D341Med (cell line): Measurements from ENCODE around the gene PPARG.
"Not testable (repeated sequence)": the region's sequence is repeated elsewhere in the genome, so short reads cannot be mapped to it uniquely, and the experiment has no call there.

Experiments used
- DNase-seq: peaks from one replicate; pipeline ENCODE4 v3.0.0; 2012; ENCODE audit warnings: low spot score

The PPARG gene

GRCh38 chr3:12279591-12280326 lies 9.1 kb upstream of the PPARG start:
- no peak for DNase-seq

- no peak for DNase-seq
Observed at GRCh38 chr3:12280357-12280806, 8.5 kb upstream of the PPARG start.

GRCh38 chr3:12284591-12284990 lies 4.3 kb upstream of the PPARG start:
- no peak for DNase-seq

GRCh38 chr3:12285003-12285555 lies 3.8 kb upstream of the PPARG start:
- no peak for DNase-seq

- DNase-seq, result not testable (repeated sequence)
Observed at GRCh38 chr3:12285779-12286178, 3.1 kb upstream of the PPARG start.

- no peak for DNase-seq
Observed at GRCh38 chr3:12286504-12286903, 2.4 kb upstream of the PPARG start.

- peak; percentile 40 for DNase-seq
Observed at GRCh38 chr3:12286927-12287726, 1.7 kb upstream of the PPARG start.

- peak; percentile 60 for DNase-seq
Observed at GRCh38 chr3:12287727-12288181, 1.1 kb upstream of the PPARG start.

- no peak for DNase-seq
Observed at GRCh38 chr3:12289524-12289923, 654 bp downstream of the PPARG start.

- no peak for DNase-seq
Observed at GRCh38 chr3:12292770-12293169, 3.9 kb downstream of the PPARG start.

- no peak for DNase-seq
Observed at GRCh38 chr3:12294885-12295580, 6.2 kb downstream of the PPARG start.

- DNase-seq, result no peak
Observed at GRCh38 chr3:12296511-12296910, 7.6 kb downstream of the PPARG start.

GRCh38 chr3:12299026-12299425 lies 10.2 kb downstream of the PPARG start:
- DNase-seq, result no peak

- DNase-seq, result no peak
Observed at GRCh38 chr3:12300137-12300536, 11.3 kb downstream of the PPARG start.

- no peak for DNase-seq
Observed at GRCh38 chr3:12301031-12301430, 12.2 kb downstream of the PPARG start.

- DNase-seq, result no peak
Observed at GRCh38 chr3:12301513-12301912, 12.6 kb downstream of the PPARG start.

- DNase-seq, result no peak
Observed at GRCh38 chr3:12302564-12302963, 13.7 kb downstream of the PPARG start.

- DNase-seq, result no peak
Observed at GRCh38 chr3:12303534-12303933, 14.7 kb downstream of the PPARG start.

GRCh38 chr3:12303993-12304392 lies 15.1 kb downstream of the PPARG start:
- no peak for DNase-seq

- no peak for DNase-seq
Observed at GRCh38 chr3:12307136-12307535, 18.3 kb downstream of the PPARG start.

GRCh38 chr3:12308517-12308916 lies 19.6 kb downstream of the PPARG start:
- DNase-seq, result no peak

- no peak for DNase-seq
Observed at GRCh38 chr3:12309716-12310115, 20.8 kb downstream of the PPARG start.
